Hippocampal formation (tissue), 2 donors: ENCODE measurements around the gene ARL15.

Experiments used
- DNase-seq, 2 donors: peaks; one replicate each; lab custom pipeline; 2025; lab: John Stamatoyannopoulos, UW

The ARL15 gene

GRCh38 chr5:54211912-54212311 lies 98.5 kb downstream of the ARL15 start:
- DNase-seq, result no peak

- no peak for DNase-seq
These were observed 102.8 kb downstream of the ARL15 start for GRCh38 chr5:54207566-54207965.

- DNase-seq, result no peak
These were observed 103.7 kb downstream of the ARL15 start for GRCh38 chr5:54206580-54207229.

DNA sequence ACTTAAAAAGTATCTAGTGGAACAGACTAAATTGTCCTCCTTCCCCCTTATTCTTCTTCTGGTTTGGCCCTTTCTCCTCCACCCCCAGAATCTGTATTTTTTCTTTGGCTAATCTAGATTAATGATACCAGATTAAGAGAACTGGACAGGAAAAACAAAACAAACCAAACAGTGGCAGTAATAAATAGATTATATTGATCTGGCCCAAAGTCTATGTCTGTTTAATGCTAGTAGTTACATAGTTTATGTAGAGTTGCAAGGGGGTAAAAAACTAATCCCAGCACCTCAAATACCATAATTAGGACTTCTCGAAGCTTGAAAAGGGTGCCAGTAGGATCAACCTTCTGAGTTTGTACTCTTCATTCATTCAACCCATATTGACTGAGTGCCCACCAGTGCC lies 104.5 kb downstream of the ARL15 start:
- DNase-seq, result no peak

DNA sequence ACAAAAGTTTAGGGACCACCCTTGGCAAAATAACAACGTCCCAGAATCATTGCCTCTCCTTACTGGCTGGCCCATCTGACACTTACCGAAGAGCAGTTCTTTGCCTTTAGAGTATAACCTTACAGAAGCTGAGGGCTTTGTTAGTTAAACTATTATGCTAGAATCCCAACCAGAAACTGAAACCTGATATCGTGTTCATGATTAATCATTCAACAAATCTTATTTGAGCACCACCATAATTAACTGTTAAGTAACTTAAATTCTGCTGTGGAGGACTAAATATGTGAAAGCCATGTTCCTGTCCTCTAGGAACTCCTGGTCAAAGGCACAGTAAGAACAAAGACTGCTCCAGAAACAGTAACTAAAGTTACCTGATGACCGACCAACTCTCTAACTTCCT lies 104.9 kb downstream of the ARL15 start:
- DNase-seq, result no peak

DNA sequence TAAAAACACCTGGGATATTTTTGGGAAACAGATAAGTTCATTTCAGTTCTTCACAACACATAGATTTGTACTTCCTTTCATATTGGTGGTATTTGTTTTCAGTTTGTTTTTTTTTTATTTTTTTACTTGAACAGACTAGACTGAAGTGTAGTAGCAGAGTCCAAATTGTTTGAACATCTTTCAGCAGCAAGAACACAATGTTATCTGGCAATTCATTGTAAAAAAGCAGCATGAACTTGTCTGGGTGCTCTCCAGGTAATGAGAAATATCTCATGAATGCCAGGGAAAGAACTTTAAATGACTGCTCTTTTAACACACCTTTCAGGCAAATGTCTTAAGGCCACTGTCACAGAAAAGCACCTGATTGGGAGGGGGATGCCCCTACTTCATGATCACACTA lies 113.4 kb downstream of the ARL15 start:
- DNase-seq, result no peak

GRCh38 chr5:54195701-54196100 lies 114.7 kb downstream of the ARL15 start:
- DNase-seq, result no peak

DNA sequence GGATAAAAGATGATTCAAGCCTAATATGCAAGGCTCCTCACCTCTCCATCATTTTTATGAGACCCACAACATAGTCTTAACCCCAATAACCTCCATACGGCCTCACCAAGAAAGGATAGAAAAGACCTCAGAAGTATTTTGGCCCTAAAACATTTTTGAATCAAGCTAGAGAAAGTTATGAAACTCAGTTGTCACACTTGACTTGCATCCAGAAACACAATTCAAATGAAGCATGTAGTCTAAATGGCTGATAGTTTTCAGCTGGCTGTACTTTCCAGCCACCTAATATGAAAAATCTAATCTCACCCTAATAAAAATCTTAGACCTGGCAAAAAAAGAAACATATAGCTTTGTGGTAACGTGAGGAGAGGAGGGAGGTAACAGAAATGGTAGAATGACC lies 116.1 kb downstream of the ARL15 start:
- no peak for DNase-seq

DNA sequence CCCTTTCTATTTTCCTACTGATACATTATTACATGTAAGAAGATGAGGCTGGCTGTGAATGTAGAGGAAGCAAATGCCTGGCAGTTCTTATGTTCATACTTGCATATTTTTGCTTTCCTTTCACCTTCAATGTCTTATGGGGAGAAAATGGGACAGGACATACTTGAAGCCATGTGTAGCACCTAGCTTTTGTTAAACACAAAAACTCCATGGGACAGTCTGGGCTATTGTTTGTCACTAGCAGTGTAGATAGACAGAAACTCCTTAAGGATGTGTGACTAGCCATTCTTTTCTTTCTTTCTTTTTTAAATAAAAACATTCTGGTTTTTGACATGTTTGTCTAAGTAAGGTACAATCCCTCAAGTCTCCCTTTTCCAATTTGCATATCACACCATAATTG lies 122.7 kb downstream of the ARL15 start:
- no peak for DNase-seq

GRCh38 chr5:54186912-54187445 lies 123.4 kb downstream of the ARL15 start:
- no peak for DNase-seq

DNA sequence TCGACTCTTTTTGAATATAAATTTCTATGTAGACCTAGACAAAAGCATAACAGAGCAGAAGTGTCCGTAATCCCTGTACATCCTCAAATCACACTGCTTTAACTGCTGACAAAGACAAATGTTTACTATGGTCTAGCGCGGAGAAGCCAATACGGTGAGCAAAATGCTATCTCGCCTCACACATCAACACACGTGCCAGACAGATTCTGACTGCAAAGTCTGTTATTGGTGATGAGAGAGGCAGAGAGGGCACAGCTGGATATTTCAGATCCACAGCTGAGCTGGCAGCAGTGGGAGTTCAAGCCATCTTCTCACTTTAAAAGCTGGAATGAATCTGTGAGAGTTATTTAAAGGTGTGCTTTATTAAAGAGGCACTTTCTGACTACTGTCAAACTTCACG lies 124.3 kb downstream of the ARL15 start:
- DNase-seq, result no peak

- no peak for DNase-seq
These were observed 125.6 kb downstream of the ARL15 start for GRCh38 chr5:54184806-54185205.

GRCh38 chr5:54180630-54181031 lies 129.7 kb downstream of the ARL15 start:
- no peak for DNase-seq

- DNase-seq, result no peak
These were observed 131.4 kb downstream of the ARL15 start for GRCh38 chr5:54178991-54179390.

GRCh38 chr5:54178207-54178606 lies 132.2 kb downstream of the ARL15 start:
- no peak for DNase-seq

DNA sequence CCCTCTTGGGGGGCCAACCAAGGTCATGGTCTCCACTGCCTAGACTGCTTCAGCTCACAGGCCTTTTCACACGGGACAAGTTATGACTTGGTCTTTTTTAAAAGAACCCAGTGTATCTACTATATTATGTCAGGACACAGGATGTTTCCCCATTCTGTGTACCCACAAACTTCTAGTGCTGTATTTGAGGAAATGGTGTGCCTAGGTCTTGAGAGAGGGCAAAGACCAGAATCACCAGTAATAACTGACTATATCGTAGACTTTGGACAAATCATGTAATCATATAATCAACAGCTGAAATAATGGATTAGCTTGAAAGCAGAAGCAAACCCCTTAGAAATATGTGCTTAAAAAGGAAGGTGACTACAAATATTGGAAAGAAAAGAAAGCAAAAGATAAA lies 133.3 kb downstream of the ARL15 start:
- DNase-seq, result no peak

DNA sequence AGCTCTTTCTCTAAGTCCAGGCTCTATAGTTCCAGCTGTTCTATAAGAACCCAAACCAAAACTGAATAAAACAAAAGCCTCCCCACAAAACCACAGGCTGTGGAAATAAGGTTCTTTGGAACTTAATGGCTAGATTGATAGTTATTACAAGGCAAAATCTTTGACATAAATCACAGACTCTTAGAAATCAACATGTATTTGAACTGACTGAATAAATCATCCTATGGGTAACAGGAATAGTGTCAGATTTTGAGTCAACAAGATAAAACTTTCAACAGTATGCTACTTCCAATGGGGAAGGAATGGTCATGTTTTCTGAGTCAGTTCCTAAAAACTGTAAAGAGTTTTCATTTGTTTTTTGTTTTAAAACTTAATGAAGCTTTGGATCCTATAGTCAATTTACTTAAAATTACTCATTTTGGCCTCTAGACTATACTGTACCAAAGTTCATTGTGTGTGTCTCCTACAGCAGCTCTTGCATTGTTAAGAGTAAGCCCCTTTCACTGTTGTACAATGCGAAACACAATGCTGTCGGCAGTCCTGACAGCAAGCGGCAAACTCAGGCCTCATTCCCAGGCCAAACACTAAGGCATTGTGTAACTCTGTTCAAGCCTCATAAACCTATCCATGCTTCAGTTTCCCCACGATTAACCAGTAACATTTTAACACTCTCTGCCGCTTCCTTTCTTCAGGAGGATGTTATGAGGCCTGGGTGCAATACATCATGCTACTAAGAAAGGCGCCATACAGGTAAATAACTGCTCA lies 134.1 kb downstream of the ARL15 start:
- DNase-seq, result no peak

DNA sequence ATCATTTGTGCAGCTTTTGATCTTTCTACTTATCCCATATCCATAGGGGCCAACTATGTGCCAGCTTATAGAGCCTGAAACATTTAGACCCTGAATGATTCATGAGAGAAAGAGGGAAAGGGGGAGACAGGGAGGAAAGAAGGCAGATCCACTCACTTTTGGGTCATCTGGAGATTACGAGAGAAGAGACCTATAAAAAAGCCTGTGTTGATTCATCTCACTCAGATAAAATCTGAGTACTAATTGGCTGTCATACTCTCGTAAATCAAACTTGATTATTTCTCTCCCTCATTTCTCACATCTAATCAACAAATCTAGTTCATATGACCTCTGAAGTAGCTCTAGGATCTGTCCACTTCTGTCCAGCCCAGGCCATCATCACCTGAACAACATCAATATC lies 137.1 kb downstream of the ARL15 start:
- no peak for DNase-seq

GRCh38 chr5:54171645-54172384 lies 138.6 kb downstream of the ARL15 start:
- no peak for DNase-seq

DNA sequence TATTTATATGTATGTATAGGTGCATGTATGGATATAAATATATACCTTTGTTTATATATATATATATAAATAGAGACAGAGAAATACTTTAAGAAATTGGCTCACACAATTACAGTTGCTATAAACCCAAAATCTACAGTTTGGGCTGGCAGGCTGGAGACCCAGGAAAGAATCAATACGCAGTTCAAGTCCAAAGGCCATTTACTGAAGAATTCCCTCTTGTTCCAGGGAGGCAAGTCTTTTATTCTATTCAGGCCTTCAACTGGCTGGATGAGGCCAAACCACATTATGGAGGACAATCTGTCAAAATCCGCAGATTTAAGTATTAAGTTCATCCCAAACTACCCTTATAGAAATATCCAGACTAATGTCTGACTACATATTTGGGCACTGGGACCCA lies 144.7 kb downstream of the ARL15 start:
- DNase-seq, result no peak

- DNase-seq, result no peak
These were observed 148.2 kb downstream of the ARL15 start for GRCh38 chr5:54162184-54162583.

- DNase-seq, result no peak
These were observed 150.0 kb downstream of the ARL15 start for GRCh38 chr5:54160329-54160728.

DNA sequence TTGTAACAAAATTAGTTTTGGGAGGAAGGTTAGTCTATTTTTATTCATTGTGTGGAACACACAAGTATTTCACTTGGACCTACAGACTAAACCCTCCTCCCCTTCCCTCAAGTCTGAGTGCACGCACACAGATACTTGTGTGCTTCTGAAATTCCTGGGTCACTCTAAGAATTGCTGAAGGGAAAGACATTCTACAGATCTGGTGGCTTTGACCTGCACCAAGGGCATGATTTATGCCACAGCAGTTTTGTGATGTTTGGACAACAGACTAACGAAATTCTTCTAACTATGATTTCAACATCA lies 150.5 kb downstream of the ARL15 start:
- no peak for DNase-seq
